ENCODE results near the gene SYNJ2.

The SYNJ2 gene

GRCh38 chr6:158053377-158054313 lies 72.0 kb downstream of the SYNJ2 start:
- H3K4me1 ChIP-seq (ENCODE audit: insufficient read depth, low read length): no peaks in the 10 kb centered on the region
- H3K79me2 ChIP-seq (ENCODE audit: insufficient read depth, low read length): no peaks in the 10 kb centered on the region
- no peak for DNase-seq
- no peaks in the 10 kb centered on the region for H3K27me3 ChIP-seq (ENCODE audit: insufficient read depth, low read length, poor library complexity)
- no peak overlapping the region for H3K27ac ChIP-seq (ENCODE audit: low read length)
- TF ChIP-seq CTCF (IDR thresholded peaks at IDR 0.05; ENCODE audit: borderline replicate concordance, extremely low read depth, low read length, poor library complexity, severe bottlenecking) (no peak), EZH2 (IDR thresholded peaks at IDR 0.05; ENCODE audit: borderline replicate concordance, low read depth, low read length, severe bottlenecking) (no peak)
- H2AFZ ChIP-seq (ENCODE audit: low read depth, low read length): no peak overlapping the region
- no peaks in the 10 kb centered on the region for H3K9me3 ChIP-seq (ENCODE audit: insufficient read depth, low read length, severe bottlenecking)
- ATAC-seq (ENCODE audit: insufficient read depth, low read depth): no peak
- H3K36me3 ChIP-seq (ENCODE audit: insufficient read depth, low read length): peaks cover 25% of the 10 kb centered on the region
- no peak overlapping the region for H3K4me2 ChIP-seq (ENCODE audit: insufficient read depth, low read length)
- H4K20me1 ChIP-seq (ENCODE audit: insufficient read depth, low read length): peaks cover 7% of the 10 kb centered on the region; the same call in 1 of the 2 replicates
- no peak overlapping the region for H3K4me3 ChIP-seq (ENCODE audit: low read depth in 1 of 2, low read length in 2 of 2)
- H3K9ac ChIP-seq (ENCODE audit: low read depth, low read length): no peak overlapping the region

DNA sequence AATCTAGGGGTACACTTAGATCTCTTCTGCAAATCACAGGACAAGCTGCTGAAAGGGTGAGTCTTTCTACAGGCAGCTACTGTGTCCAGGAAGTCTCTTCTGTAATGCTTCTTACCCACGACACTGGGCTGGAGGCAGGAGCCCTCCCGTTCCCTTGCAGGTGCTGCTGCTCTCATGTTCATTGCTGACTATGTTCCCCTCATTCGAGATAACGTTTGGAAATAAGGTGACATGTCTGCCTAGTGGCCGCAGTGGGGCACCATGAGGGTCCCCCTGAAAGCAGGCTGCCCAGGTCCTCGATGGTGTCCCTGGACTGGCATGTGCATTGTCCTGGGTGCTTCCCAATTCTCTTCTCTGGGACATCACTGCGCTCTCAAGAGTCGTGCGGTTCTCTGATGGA lies 74.7 kb downstream of the SYNJ2 start:
- Histone ChIP-seq H3K79me2 (ENCODE audit: insufficient read depth, low read length) (no peaks in the 10 kb centered on the region), H3K4me2 (ENCODE audit: insufficient read depth, low read length) (no peak overlapping the region), H3K27me3 (ENCODE audit: insufficient read depth, low read length, poor library complexity) (no peaks in the 10 kb centered on the region), H3K4me1 (ENCODE audit: insufficient read depth, low read length) (no peaks in the 10 kb centered on the region), H3K9me3 (ENCODE audit: insufficient read depth, low read length, severe bottlenecking) (no peaks in the 10 kb centered on the region), H3K9ac (ENCODE audit: low read depth, low read length) (no peak overlapping the region), H3K36me3 (ENCODE audit: insufficient read depth, low read length) (peaks cover 23% of the 10 kb centered on the region; the same call in 1 of the 2 replicates), H4K20me1 (ENCODE audit: insufficient read depth, low read length) (no peaks in the 10 kb centered on the region), H3K27ac (ENCODE audit: low read length) (no peak overlapping the region), H3K4me3 (ENCODE audit: low read depth in 1 of 2, low read length in 2 of 2) (no peak overlapping the region), H2AFZ (ENCODE audit: low read depth, low read length) (no peak overlapping the region)
- TF ChIP-seq CTCF (IDR thresholded peaks at IDR 0.05; ENCODE audit: borderline replicate concordance, extremely low read depth, low read length, poor library complexity, severe bottlenecking) (no peak), EZH2 (IDR thresholded peaks at IDR 0.05; ENCODE audit: borderline replicate concordance, low read depth, low read length, severe bottlenecking) (no peak)
- 0 out of 3 replicates have a peak, but pooled peaks have one; percentile 31 for ATAC-seq (ENCODE audit: insufficient read depth, low read depth)
- no peak for DNase-seq

- Histone ChIP-seq H3K27me3 (ENCODE audit: insufficient read depth, low read length, poor library complexity) (no peaks in the 10 kb centered on the region), H3K79me2 (ENCODE audit: insufficient read depth, low read length) (no peaks in the 10 kb centered on the region), H3K4me3 (ENCODE audit: low read depth in 1 of 2, low read length in 2 of 2) (no peak overlapping the region), H3K36me3 (ENCODE audit: insufficient read depth, low read length) (peaks cover 26% of the 10 kb centered on the region), H3K9me3 (ENCODE audit: insufficient read depth, low read length, severe bottlenecking) (no peaks in the 10 kb centered on the region), H2AFZ (ENCODE audit: low read depth, low read length) (no peak overlapping the region), H3K4me2 (ENCODE audit: insufficient read depth, low read length) (no peak overlapping the region), H4K20me1 (ENCODE audit: insufficient read depth, low read length) (no peaks in the 10 kb centered on the region), H3K9ac (ENCODE audit: low read depth, low read length) (no peak overlapping the region), H3K27ac (ENCODE audit: low read length) (no peak overlapping the region), H3K4me1 (ENCODE audit: insufficient read depth, low read length) (no peaks in the 10 kb centered on the region)
- ATAC-seq (ENCODE audit: insufficient read depth, low read depth) (no peak), DNase-seq (no peak)
- TF ChIP-seq CTCF (IDR thresholded peaks at IDR 0.05; ENCODE audit: borderline replicate concordance, extremely low read depth, low read length, poor library complexity, severe bottlenecking) (no peak), EZH2 (IDR thresholded peaks at IDR 0.05; ENCODE audit: borderline replicate concordance, low read depth, low read length, severe bottlenecking) (no peak)
Observed at GRCh38 chr6:158056804-158057203, 75.1 kb downstream of the SYNJ2 start.
